ENCODE results near the gene PAAF1.
"Not testable (repeated sequence)": the region's sequence is repeated elsewhere in the genome, so short reads cannot be mapped to it uniquely, and the experiment has no call there.

Gene PAAF1

DNA sequence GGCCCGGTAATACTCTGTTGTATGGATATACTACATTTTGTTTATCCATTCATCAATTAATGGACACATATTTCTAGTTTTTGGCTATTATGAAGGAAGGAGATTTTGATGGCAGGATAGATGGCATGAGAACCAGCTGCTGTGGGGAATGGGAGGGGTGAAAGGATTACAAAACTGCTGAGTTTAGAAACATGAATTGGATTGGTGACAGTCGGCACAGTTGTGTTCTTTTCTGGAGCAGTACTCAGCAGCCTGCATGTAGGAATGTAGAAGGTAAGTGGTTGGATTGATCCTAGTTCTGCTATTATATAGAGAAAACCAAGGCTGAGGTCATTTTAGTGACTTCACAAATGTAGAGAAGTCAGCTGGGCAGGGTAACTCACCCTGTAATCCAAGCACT lies 7.1 kb downstream of the PAAF1 start:
- no peak for DNase-seq (ENCODE audit: low spot score)

DNA sequence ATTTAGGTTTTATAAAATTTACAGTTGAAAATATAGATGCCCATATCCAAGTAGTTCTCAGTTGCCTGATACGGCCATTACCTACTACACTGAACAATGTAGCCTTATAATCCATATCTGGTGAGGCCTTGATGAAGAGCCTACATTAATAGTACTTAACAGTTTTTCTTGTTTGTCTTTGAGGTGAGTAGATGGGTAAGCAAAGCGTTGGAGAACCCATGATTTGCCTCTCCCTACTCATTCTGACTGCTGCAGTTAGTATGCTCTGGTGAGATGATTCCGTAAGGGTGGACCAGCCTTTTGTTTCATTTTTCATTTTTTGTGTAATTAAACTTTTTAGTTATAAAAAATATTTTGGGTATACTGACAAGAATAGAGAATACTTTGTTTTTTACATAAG lies 11.4 kb downstream of the PAAF1 start:
- no peak for DNase-seq (ENCODE audit: low spot score)

- DNase-seq (ENCODE audit: low spot score), result no peak
These were observed 12.2 kb downstream of the PAAF1 start for GRCh38 chr11:73889019-73889418.

DNA sequence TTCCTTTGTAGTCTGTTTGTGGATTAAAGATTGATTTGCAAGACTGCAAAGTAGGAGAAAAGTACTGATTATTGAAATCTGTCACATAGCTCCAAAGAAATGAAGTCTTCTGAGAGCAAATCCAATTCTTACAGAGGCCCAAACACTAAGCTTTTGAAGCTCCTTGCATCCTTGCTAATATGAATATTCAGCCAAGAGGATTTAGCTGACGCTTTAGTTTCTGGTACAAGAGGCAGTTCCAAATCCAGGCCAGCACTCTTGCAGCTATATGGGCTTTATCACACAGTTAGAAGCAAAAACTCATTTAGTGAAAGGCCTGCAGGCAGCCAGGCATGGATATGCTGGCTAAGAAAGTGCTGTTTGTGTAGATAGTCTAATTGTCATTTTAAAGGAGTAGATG lies 12.7 kb downstream of the PAAF1 start:
- no peak for DNase-seq (ENCODE audit: low spot score)

DNA sequence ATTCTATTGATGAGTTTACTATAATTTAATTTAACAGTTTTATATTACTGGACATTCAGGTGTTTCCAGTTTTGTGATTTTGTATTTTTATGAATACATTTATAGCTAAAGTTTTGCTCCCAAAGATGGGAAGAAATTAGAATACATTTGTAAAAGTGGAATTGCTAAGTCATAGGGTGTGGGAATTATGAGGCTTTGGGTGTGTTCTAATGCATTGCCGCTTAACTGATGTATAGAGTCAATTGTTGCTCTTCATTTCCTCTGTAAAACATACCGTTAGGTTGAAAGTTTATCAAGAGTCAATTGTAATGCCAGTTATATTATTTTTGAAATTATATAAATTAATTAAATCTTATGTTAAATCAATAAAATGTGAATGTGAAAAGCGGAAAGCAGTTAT lies 16.2 kb downstream of the PAAF1 start:
- DNase-seq (ENCODE audit: low spot score), result no peak

DNA sequence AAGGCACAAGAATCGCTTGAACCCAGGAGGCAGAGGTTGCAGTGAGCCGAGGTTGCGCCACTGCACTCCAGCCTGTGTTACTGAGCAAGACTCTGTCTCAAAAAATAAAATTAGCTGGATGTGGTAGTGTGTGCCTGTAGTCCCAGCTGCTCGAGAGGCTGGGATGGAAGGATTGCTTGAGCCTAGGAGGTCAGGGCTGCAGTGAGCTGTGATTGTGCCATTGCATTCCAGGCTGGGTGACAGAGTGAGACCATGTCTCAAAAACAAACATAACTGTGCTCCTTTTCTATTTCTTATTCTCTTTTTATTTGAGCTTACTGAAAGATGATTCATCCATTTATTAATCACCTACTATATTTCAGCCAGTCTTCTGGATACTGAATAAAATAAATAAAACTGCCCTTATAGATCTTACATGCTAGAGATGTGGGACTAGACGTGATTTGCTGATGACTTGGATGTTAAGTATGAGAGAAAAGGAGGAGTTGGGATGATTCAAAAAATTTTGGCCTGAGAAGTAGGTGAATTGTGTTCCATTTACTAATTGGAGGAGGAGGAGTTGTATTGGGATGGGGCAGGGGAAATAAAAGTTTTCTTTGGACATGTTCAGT lies 18.0 kb downstream of the PAAF1 start:
- no peak for DNase-seq (ENCODE audit: low spot score)

- DNase-seq (ENCODE audit: low spot score), result no peak
These were observed 25.5 kb downstream of the PAAF1 start for GRCh38 chr11:73902303-73902702.

DNA sequence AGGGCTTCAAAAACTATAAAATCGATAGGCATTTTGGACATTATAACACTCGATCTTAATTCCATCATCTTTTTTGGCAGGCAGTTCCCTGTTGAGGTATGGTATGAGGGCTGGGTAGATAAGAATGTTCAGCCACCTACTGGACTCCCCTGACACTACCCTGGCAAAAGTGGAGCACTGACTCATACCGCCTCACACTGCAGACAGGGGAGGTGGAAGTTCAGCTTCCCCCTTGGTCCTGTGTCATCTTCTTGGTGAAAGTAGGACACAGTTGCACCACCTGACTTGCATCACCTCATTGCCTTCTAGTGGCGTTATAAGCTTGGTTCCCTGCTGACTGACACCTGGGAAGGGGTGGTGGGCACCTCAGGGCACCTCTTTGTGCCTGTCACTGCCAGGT lies 30.4 kb downstream of the PAAF1 start:
- DNase-seq (ENCODE audit: low spot score), result peak; percentile 3

- no peak for DNase-seq (ENCODE audit: low spot score)
These were observed 35.2 kb downstream of the PAAF1 start for GRCh38 chr11:73912026-73912425.

- no peak for DNase-seq (ENCODE audit: low spot score)
These were observed 36.7 kb downstream of the PAAF1 start for GRCh38 chr11:73913472-73913871.

GRCh38 chr11:73914284-73914683 lies 37.5 kb downstream of the PAAF1 start:
- DNase-seq (ENCODE audit: low spot score), result no peak

- peak; percentile 31 for DNase-seq (ENCODE audit: low spot score)
These were observed 39.6 kb downstream of the PAAF1 start for GRCh38 chr11:73916435-73916834.

GRCh38 chr11:73921180-73921579 lies 44.4 kb downstream of the PAAF1 start:
- DNase-seq (ENCODE audit: low spot score), result no peak

- no peak for DNase-seq (ENCODE audit: low spot score)
These were observed 52.6 kb downstream of the PAAF1 start for GRCh38 chr11:73929388-73929787.

DNA sequence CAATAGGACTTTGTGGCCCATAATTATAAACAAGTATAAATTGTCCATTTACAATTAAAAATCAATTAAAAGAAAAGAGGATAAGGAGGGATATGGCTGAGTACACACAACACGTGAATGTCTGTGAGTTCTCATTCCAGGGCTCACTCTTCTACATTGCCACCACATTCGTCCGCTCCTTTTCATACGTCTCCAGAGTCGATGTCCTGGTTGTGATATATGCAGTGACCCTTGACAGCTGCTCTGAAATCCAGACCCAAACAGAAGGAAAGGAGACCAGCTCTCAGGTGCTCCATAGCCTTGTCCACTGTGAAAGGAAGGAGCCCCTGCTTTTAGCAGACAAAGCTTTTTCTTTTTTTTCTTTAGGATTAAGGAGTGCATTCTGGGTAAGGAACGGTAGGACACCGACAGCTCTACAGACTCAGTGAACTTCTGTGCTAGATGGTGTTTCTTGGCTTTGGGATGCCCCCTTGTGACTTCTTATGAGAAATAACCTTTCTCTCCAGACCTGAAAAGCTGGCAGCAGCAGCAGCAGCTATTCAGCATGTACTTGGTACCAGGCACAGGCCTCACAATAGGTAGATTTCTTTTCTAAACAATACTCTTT lies 54.3 kb downstream of the PAAF1 start:
- DNase-seq (ENCODE audit: low spot score), result peak; percentile 90

DNA sequence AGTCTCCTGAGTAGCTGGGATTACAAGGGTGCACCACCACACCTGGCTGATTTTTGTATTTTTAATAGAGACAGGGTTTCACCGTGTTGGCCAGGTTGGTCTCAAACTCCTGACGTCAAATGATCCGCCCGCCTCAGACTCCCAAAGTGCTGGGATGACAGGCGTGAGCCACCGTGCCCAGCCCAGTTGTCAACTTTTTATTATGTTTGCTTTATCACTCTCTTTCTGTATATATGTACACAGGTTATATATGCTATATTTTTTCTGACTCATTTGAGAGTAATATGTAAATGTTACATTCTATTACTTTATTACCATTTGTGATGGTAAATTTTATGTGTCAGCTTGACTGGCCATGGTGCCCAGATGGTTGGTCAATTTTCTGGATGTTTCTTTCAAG lies 55.2 kb downstream of the PAAF1 start:
- DNase-seq (ENCODE audit: low spot score), result no peak

DNA sequence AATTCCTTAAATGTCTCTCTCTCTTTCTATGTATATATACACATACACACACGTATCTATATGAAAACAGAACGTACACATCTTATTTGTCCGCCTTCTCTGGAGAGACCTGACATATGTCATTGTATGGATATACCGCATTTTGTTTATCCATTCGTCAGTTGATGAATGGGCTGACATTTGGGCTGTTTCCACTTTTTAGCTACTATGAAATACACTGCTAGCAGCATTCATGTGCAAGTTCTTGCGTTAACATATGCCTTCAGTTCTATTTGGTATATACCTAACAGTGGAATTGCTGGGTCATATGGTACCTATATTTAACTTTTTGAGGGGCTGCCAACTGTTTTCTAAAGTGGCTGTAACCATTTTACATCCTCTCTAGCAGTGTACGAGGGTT lies 56.0 kb downstream of the PAAF1 start:
- no peak for DNase-seq (ENCODE audit: low spot score)

GRCh38 chr11:73936047-73936446 lies 59.2 kb downstream of the PAAF1 start:
- DNase-seq (ENCODE audit: low spot score), result not testable (repeated sequence)

- no peak for DNase-seq (ENCODE audit: low spot score)
These were observed 62.3 kb downstream of the PAAF1 start for GRCh38 chr11:73939096-73939495.

DNA sequence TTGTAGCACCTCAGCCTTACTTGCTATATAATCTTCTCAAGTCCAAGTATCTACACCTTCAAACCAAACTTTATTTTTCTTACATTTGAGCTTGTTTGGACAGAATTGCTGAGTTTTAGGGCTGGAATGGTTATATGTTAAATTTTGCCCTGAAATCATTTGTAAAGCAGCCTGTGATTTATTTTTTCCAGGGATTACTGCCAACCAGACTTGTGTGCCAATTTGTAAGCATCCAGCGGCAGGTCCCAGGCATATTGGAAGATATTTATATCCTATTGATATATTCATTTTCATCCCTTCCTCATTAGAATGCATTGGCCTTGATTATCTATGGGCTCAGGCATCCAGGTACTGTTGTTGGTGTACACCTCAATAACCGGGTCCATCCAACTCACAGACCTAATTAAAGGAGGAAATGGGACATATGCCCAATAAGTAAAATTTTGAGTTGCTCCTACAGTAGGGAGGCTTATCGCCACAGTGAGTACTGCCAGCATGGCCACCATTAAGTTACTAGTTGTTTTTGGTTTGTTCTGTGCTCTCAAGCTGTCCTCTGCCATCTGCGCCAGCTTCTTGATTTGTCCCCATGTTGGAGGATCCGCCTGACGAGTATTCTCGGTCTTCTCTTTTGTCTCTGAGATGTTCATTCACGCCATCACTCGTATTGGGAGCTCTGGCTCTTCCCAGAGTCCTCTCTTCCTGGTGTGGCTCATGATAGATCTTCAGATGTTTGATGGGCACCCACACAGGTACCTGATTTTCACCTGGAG lies 64.2 kb downstream of the PAAF1 start:
- no peak for DNase-seq (ENCODE audit: low spot score)

GRCh38 chr11:73942010-73942409 lies 65.2 kb downstream of the PAAF1 start:
- DNase-seq (ENCODE audit: low spot score), result no peak

GRCh38 chr11:73944085-73944484 lies 67.3 kb downstream of the PAAF1 start:
- no peak for DNase-seq (ENCODE audit: low spot score)

GRCh38 chr11:73944901-73945300 lies 68.1 kb downstream of the PAAF1 start:
- no peak for DNase-seq (ENCODE audit: low spot score)

GRCh38 chr11:73945396-73945795 lies 68.6 kb downstream of the PAAF1 start:
- no peak for DNase-seq (ENCODE audit: low spot score)
